Neural progenitor cell (in vitro differentiated cells): ENCODE measurements around the gene TUBGCP4.

Source experiments
- CTCF ChIP-seq: fragments of 200-600 bp; sonication (generic); IDR thresholded peaks from 2 replicates; pipeline ENCODE4 v1.5.1; 2017; ENCODE audit warnings: antibody characterized with exemption, mild to moderate bottlenecking
- EZH2 ChIP-seq: fragments of 200-600 bp; sonication (generic); IDR thresholded peaks from 2 replicates; pipeline ENCODE4 v1.6.1; 2017; ENCODE audit warnings: antibody characterized with exemption, mild to moderate bottlenecking, moderate library complexity
- EZH2phosphoT487 ChIP-seq: fragments of 200-600 bp; sonication (generic); IDR thresholded peaks from 2 replicates; pipeline ENCODE4 v1.6.1; 2017; ENCODE audit warnings: antibody characterized with exemption

- TF ChIP-seq CTCF, result no peak
- TF ChIP-seq EZH2phosphoT487, result no peak
- TF ChIP-seq EZH2, result no peak
Observed at GRCh38 chr15:43412096-43412495, 41.2 kb downstream of the TUBGCP4 start.
